GM12864 (cell line): ENCODE results near the gene DHRS12.

Experiments used
- DNase-seq: peaks from one replicate; pipeline ENCODE4 v3.0.0-alpha.2; 2011; ENCODE audit warnings: low read depth
- H3K4me3 ChIP-seq: 2 replicates; pipeline ENCODE4 v1.5.1; 2011; ENCODE audit warnings: mild to moderate bottlenecking, low read depth, low read length, control low read depth
- TF ChIP-seq, protein P1 (sequence below): IDR thresholded peaks from 2 replicates; pipeline ENCODE4 v1.5.1; 2011; ENCODE audit warnings: low read depth, mild to moderate bottlenecking, moderate library complexity, low read length, control low read depth, inconsistent platforms; ENCODE audit errors: missing control alignments

DHRS12 gene

DNA sequence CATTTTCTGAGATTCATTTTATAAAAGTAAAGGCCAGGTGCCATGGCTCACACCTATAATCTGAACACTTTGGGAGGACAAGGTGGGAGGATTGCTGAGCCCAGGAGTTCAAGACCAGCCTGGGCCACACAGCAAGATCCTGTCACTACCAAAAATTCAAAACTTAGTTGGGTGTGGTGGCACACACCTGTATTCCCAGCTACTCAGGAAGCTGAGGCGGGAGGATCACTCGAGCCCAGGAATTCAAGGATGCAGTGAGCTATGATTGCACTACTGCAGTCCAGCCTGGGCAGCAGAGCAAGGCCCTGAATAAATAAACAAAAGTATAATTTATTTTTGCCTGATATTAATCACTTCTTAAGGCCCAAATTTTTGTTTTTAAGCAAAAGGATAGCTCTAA lies 40.5 kb downstream of the DHRS12 start:
- no peak overlapping the region for H3K4me3 ChIP-seq
- TF ChIP-seq, protein P1, sequence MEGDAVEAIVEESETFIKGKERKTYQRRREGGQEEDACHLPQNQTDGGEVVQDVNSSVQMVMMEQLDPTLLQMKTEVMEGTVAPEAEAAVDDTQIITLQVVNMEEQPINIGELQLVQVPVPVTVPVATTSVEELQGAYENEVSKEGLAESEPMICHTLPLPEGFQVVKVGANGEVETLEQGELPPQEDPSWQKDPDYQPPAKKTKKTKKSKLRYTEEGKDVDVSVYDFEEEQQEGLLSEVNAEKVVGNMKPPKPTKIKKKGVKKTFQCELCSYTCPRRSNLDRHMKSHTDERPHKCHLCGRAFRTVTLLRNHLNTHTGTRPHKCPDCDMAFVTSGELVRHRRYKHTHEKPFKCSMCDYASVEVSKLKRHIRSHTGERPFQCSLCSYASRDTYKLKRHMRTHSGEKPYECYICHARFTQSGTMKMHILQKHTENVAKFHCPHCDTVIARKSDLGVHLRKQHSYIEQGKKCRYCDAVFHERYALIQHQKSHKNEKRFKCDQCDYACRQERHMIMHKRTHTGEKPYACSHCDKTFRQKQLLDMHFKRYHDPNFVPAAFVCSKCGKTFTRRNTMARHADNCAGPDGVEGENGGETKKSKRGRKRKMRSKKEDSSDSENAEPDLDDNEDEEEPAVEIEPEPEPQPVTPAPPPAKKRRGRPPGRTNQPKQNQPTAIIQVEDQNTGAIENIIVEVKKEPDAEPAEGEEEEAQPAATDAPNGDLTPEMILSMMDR = no peak
- no peak for DNase-seq

DNA sequence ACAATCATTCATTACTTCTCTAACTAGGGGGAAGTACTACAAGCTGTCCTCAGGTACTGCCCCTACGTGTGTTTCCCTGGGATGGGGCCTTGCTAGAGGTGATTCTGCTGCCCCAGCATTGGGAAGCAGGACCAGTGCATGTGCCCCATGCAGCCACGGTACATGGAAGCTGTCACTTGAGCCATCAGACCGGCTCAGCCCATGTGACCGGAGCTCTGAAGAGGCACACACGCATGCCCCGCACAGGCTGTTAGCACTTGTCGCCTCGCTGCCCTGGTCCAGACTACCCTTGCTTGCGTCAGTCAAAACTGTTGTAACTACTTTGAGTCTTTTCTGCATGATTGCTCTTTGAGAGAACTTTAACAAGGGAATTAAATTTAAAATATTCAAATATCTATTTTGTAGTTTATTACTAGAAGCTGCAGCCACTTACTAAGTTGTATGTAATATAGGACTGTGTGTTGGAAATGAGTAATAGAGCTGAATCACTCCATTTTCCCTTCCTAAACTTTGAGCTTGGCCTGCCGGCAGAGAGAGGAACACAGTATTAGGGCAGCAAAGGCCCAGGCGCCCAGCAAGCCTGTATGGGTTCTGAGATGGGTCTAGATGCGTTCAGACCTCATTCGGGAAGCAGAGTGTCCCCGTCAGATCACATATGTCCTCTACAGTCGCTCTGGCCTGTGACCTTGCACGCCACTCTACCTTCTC lies 42.2 kb downstream of the DHRS12 start:
- TF ChIP-seq, protein P1 = no peak
- DNase-seq = no peak
- no peak overlapping the region for H3K4me3 ChIP-seq

DNA sequence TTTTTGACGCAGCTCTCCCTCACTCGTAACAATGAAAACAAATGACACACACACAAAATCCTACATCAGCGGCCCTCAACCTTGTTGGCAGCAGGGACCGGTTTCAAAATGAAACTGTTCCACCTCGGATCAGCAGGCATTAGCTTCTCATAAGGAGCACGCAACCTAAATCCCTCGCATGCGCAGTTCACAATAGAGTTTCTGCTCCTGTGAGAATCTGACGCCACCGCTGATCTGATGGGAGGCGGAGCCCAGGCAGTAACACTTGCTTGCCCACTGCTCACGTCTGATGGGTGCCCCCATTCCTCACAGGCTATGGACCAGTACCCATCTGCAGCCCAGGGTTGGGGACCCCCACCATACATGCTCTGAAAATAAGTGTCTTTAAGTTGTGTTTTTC lies 43.4 kb downstream of the DHRS12 start:
- H3K4me3 ChIP-seq = no peak overlapping the region
- DNase-seq = no peak
- TF ChIP-seq, protein P1 = no peak

DNA sequence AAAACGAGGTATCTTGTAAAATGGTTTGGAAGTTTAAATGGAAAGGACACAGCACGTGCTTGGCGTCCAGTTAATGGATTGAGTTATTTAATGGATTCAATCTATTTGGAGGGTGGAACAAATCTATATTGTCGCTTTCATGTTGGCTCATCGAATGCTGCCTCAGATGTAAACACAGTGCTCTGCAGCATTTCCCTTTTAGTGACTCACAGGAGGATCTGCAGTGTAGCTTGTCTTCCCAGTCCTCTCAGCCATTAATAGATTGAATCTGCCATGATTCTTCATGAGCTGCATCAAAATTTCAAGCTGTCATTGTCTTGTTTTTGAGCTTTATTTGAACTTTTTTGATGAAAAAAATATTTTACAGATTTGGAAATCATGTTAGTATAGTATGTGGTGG lies 44.7 kb downstream of the DHRS12 start:
- DNase-seq = no peak
- no peak overlapping the region for H3K4me3 ChIP-seq
- TF ChIP-seq, protein P1 = no peak

DNA sequence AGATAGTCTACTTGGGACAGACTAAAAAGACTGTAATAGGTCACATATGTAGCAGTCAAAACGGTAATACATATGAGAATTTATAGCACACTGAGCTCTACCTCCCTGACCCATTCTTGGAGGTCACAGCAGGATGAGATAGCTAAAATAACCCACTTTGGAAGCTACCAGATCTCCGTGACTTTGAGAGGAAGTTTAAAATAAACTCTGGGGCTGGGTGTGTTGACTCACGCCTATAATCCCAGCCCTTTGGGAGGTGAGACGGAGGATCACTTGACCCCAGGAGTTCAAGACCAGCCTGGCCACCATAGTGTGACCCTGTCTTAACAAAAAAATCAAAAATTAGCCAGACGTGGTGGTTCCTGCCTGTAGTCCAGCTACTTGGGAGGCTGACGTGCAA lies 45.3 kb downstream of the DHRS12 start:
- no peak overlapping the region for H3K4me3 ChIP-seq
- no peak for DNase-seq
- TF ChIP-seq, protein P1 = no peak

DNA sequence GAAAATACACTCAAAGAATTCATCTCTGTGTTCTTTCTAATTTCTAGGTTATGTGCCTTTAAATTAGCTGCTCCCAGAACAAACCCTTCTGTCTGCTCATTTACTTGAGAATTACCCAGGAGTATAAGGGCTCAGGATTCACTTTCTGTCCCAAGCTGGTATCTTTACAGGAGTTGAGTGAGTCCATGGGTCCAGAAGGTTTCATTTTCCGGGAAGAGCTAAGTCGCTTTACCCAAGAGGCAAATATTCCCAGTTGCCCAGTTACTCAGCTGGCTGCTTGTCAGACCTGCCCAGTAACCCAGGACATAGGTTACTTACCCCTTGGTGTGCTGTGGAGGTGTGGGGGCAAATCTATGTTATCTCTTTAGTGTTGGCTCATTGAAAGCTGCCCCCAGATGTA lies 47.3 kb downstream of the DHRS12 start:
- TF ChIP-seq, protein P1 = no peak
- H3K4me3 ChIP-seq = no peak overlapping the region

More for the DNA sequence above, 47.3 kb downstream of the DHRS12 start:
- no peak for DNase-seq
